T-helper 9 cell (primary cell): ENCODE results near the gene PDCD1LG2.
"Not testable (repeated sequence)": the region's sequence is repeated elsewhere in the genome, so short reads cannot be mapped to it uniquely, and the experiment has no call there.

ENCODE experiments used
- DNase-seq: peaks from one replicate; pipeline ENCODE4 v3.0.0-alpha.2; 2020

PDCD1LG2 gene

GRCh38 chr9:5493679-5494511 is 16.4 kb upstream of the PDCD1LG2 start:
- no peak for DNase-seq

- DNase-seq = not testable (repeated sequence)
These were observed 15.6 kb upstream of the PDCD1LG2 start for GRCh38 chr9:5494765-5495164.

- no peak for DNase-seq
These were observed 11.2 kb upstream of the PDCD1LG2 start for GRCh38 chr9:5499157-5499556.

GRCh38 chr9:5499889-5500398 is 10.4 kb upstream of the PDCD1LG2 start:
- DNase-seq = no peak

- DNase-seq = no peak
These were observed 9.7 kb upstream of the PDCD1LG2 start for GRCh38 chr9:5500441-5501235.

- no peak for DNase-seq
These were observed 7.8 kb upstream of the PDCD1LG2 start for GRCh38 chr9:5502553-5502952.

- DNase-seq = no peak
These were observed 758 bp upstream of the PDCD1LG2 start for GRCh38 chr9:5509573-5509972.

GRCh38 chr9:5510989-5511388 is 658 bp downstream of the PDCD1LG2 start:
- no peak for DNase-seq

GRCh38 chr9:5511476-5511875 is 1.1 kb downstream of the PDCD1LG2 start:
- DNase-seq = no peak

- DNase-seq = no peak
These were observed 1.7 kb downstream of the PDCD1LG2 start for GRCh38 chr9:5511935-5512580.

- no peak for DNase-seq
These were observed 2.5 kb downstream of the PDCD1LG2 start for GRCh38 chr9:5512658-5513452.

- DNase-seq = no peak
These were observed 3.8 kb downstream of the PDCD1LG2 start for GRCh38 chr9:5513966-5514616.

GRCh38 chr9:5514617-5515260 is 4.4 kb downstream of the PDCD1LG2 start:
- DNase-seq = no peak

- DNase-seq = no peak
These were observed 4.9 kb downstream of the PDCD1LG2 start for GRCh38 chr9:5515261-5515650.

- no peak for DNase-seq
These were observed 6.3 kb downstream of the PDCD1LG2 start for GRCh38 chr9:5516453-5517220.

- DNase-seq = no peak
These were observed 8.0 kb downstream of the PDCD1LG2 start for GRCh38 chr9:5518171-5518936.

GRCh38 chr9:5518937-5519319 is 8.6 kb downstream of the PDCD1LG2 start:
- no peak for DNase-seq

GRCh38 chr9:5524090-5524489 is 13.8 kb downstream of the PDCD1LG2 start:
- no peak for DNase-seq

GRCh38 chr9:5529683-5530221 is 19.4 kb downstream of the PDCD1LG2 start:
- no peak for DNase-seq
